Endothelial cell of umbilical vein (primary cell): ENCODE results near the gene MOK. TPM values are rescaled to one million over a fixed set of nuclear protein-coding genes. Genes with fewer than 3 reads are reported as not detected.

ENCODE experiments used
- BruUV-seq: library from RNA; stranded (reverse); fragments of 400-500 nt; replicated peaks from 2 replicates; lab custom pipeline; 2021; lab: Mats Ljungman, UMichigan
- CTCF ChIA-PET: fragments of 300-600, 350-600 bp; sonication (Branson Sonifier 250); formaldehyde crosslinking; loops from one replicate; lab custom pipeline; 2021; ENCODE audit warnings: antibody characterized with exemption, inconsistent platforms; lab: Charles Lee
- POLR2A ChIA-PET: fragments of 300-600, 350-600 bp; sonication (Branson Sonifier 250); formaldehyde crosslinking; loops from one replicate; lab custom pipeline; 2021; ENCODE audit warnings: antibody characterized with exemption, inconsistent platforms; lab: Charles Lee
- DNase-seq: peaks from one replicate; pipeline ENCODE4 v3.0.0-alpha.2; 2011; ENCODE audit warnings: low read depth, low spot score
- FAIRE-seq: peaks from 2 replicates; lab custom pipeline; 2011; peaks lifted over from hg19 to GRCh38; lab: Jason Lieb, UNC
- H2AFZ ChIP-seq: 2 replicates; pipeline ENCODE4 v1.6.0; 2012; ENCODE audit warnings: low read depth, low read length, control low read depth, inconsistent platforms
- H3K27ac ChIP-seq: 2 replicates; pipeline ENCODE4 v1.5.1; 2011; ENCODE audit warnings: low read depth, mild to moderate bottlenecking, control low read depth, low read length, moderate library complexity; ENCODE audit not compliant: insufficient read depth
- H3K27me3 ChIP-seq, 2 experiments: 2 replicates each; pipeline versions ENCODE4 v1.6.0 to v1.6.1; 2011; ENCODE audit warnings: low read length in 2 of 2, mixed read lengths in 1 of 2; ENCODE audit not compliant: control insufficient read depth in 2 of 2, insufficient read depth in 2 of 2
- H3K36me3 ChIP-seq, 2 experiments: 2 replicates in 1 of 2; 3 replicates in 1 of 2; pipeline ENCODE4 v1.5.1; 2011; ENCODE audit warnings: low read length in 2 of 2, mild to moderate bottlenecking in 1 of 2, moderate library complexity in 1 of 2; ENCODE audit not compliant: control insufficient read depth in 2 of 2, insufficient read depth in 2 of 2; ENCODE audit errors: extremely low read depth in 1 of 2
- H3K4me1 ChIP-seq: 3 replicates; pipeline ENCODE4 v1.5.1; 2011; ENCODE audit warnings: mild to moderate bottlenecking, low read length; ENCODE audit not compliant: control insufficient read depth, insufficient read depth; ENCODE audit errors: extremely low read depth
- H3K4me2 ChIP-seq: 2 replicates; pipeline ENCODE4 v1.6.1; 2011; ENCODE audit warnings: low read length, control low read depth, mixed read lengths; ENCODE audit not compliant: insufficient read depth
- H3K4me3 ChIP-seq, 3 experiments: fragments of 200-600 bp in 1 of 3; sonication (generic), shearing (Covaris generic) in 1 of 3; replicated peaks in 1 of 3; 2 replicates each; pipeline ENCODE4 v1.5.1; 2011 to 2016; ENCODE audit warnings: control low read depth in 3 of 3, low read length in 3 of 3, mild to moderate bottlenecking in 2 of 3, inconsistent platforms in 1 of 3, low read depth in 1 of 3, moderate library complexity in 1 of 3; ENCODE audit not compliant: insufficient read depth in 1 of 3
- H3K79me2 ChIP-seq: 2 replicates; pipeline ENCODE4 v1.6.0; 2012; ENCODE audit warnings: low read length, inconsistent platforms; ENCODE audit not compliant: control insufficient read depth, insufficient read depth
- H3K9ac ChIP-seq: replicated peaks from 2 replicates; pipeline ENCODE3; 2011; ENCODE audit warnings: low read length, control low read depth; ENCODE audit not compliant: insufficient read depth; ENCODE audit errors: extremely low read depth
- H3K9me1 ChIP-seq: replicated peaks from 3 replicates; pipeline ENCODE4 v1.6.0; 2011; ENCODE audit warnings: mild to moderate bottlenecking, low read length; ENCODE audit not compliant: control insufficient read depth, insufficient read depth; ENCODE audit errors: extremely low read depth
- H3K9me3 ChIP-seq: replicated peaks from 2 replicates; pipeline ENCODE4 v1.5.1; 2012; ENCODE audit warnings: low read length, inconsistent platforms; ENCODE audit not compliant: control insufficient read depth, insufficient read depth
- H4K20me1 ChIP-seq: replicated peaks from 2 replicates; pipeline ENCODE3; 2011; ENCODE audit warnings: mild to moderate bottlenecking, low read length; ENCODE audit not compliant: control insufficient read depth, insufficient read depth; ENCODE audit errors: extremely low read depth
- EZH2 ChIP-seq: IDR thresholded peaks from 2 replicates; pipeline ENCODE4 v1.6.1; 2012; ENCODE audit warnings: borderline replicate concordance, low read depth, mild to moderate bottlenecking, moderate library complexity, low read length, inconsistent platforms; ENCODE audit not compliant: severe bottlenecking
- FOS ChIP-seq: IDR thresholded peaks from 2 replicates; pipeline ENCODE4 v1.6.1; 2011; ENCODE audit warnings: mild to moderate bottlenecking, low read length, moderate library complexity, borderline replicate concordance; ENCODE audit not compliant: insufficient read depth
- GATA2 ChIP-seq: IDR thresholded peaks from 2 replicates; pipeline ENCODE4 v1.7.0; 2011; ENCODE audit warnings: low read depth, mild to moderate bottlenecking, moderate library complexity, mixed read lengths, low read length; ENCODE audit not compliant: insufficient read length, insufficient read depth
- JUN ChIP-seq: IDR thresholded peaks from 2 replicates; pipeline ENCODE4 v1.6.1; 2011; ENCODE audit warnings: borderline replicate concordance, low read depth; ENCODE audit not compliant: insufficient read length, insufficient read depth
- MYC ChIP-seq: IDR thresholded peaks from one replicate; pipeline ENCODE4 v1.6.1; 2011; ENCODE audit warnings: mild to moderate bottlenecking, low read depth, low read length
- POLR2A ChIP-seq: IDR thresholded peaks from 2 replicates; pipeline ENCODE4 v1.6.1; 2012; ENCODE audit warnings: low read depth, mild to moderate bottlenecking, control low read depth, low read length
- POLR2AphosphoS5 ChIP-seq: IDR thresholded peaks from 2 replicates; pipeline ENCODE4 v1.6.1; 2012; ENCODE audit warnings: low read depth, mild to moderate bottlenecking, control low read depth, low read length, moderate library complexity; ENCODE audit not compliant: insufficient read depth
- dilution Hi-C: fragments of 300-500 bp; cut with MboI; formaldehyde crosslinking; loops from one replicate; pipeline ENCODE4 v1.15.0; 2019; ENCODE audit warnings: low sequenced_read_pairs; ENCODE audit not compliant: extremely low pct_ligation_motif_present
- intact Hi-C: fragments of 100-400 bp; cut with micrococcal nuclease; formaldehyde crosslinking; loops from one replicate; pipeline ENCODE4 v1.10.0; 2022
- polyA plus RNA-seq, 4 experiments: library from polyadenylated mRNA; depleted of rRNA in 3 of 4; stranded (reverse) in 3 of 4; unstranded in 1 of 4; fragments of >200 nt; gene quantifications; 2 replicates each; pipeline versions ENCODE4 v1.2.1 to v1.2.3, GENCODE V29; 2011 to 2012; ENCODE audit warnings: missing spikeins in 1 of 4
- total RNA-seq: library from RNA; stranded (reverse); gene quantifications from 2 replicates; pipeline ENCODE4 v1.2.3, GENCODE V29; 2021
- TF ChIP-seq, protein P1 (sequence below): IDR thresholded peaks from 2 replicates; pipeline ENCODE4 v1.6.1; 2011; ENCODE audit not compliant: insufficient read depth, insufficient read length
- TF ChIP-seq, protein P2 (sequence below), 2 donors: IDR thresholded peaks; 1 replicate in 1 of 2; 2 replicates in 1 of 2; pipeline ENCODE4 v1.5.1; 2011; ENCODE audit warnings: low read length in 2 of 2, mild to moderate bottlenecking in 2 of 2, moderate library complexity in 2 of 2, control low read depth in 1 of 2, inconsistent platforms in 1 of 2, low read depth in 1 of 2; ENCODE audit not compliant: insufficient read depth in 1 of 2; ENCODE audit errors: extremely low read depth in 1 of 2

MOK gene
- total and polyA plus RNA-seq, 2 donors (not counting 3 experiments of a cell fraction or from before 2014, with no cell fraction given) = 6.1 to 8.6 TPM

GRCh38 chr14:102201776-102202175, 103.2 kb downstream of the MOK start:
- no peaks in the 10 kb centered on the region for H3K4me1 ChIP-seq
- peaks cover 6 to 12% of the 10 kb centered on the region in 2 experiments for H3K36me3 ChIP-seq
- H4K20me1 ChIP-seq = no peaks in the 10 kb centered on the region
- intact Hi-C loops = no loop called here
- TF ChIP-seq, protein P1, sequence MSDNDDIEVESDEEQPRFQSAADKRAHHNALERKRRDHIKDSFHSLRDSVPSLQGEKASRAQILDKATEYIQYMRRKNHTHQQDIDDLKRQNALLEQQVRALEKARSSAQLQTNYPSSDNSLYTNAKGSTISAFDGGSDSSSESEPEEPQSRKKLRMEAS = no peak
- no peak for TF ChIP-seq FOS
- TF ChIP-seq, protein P2, sequence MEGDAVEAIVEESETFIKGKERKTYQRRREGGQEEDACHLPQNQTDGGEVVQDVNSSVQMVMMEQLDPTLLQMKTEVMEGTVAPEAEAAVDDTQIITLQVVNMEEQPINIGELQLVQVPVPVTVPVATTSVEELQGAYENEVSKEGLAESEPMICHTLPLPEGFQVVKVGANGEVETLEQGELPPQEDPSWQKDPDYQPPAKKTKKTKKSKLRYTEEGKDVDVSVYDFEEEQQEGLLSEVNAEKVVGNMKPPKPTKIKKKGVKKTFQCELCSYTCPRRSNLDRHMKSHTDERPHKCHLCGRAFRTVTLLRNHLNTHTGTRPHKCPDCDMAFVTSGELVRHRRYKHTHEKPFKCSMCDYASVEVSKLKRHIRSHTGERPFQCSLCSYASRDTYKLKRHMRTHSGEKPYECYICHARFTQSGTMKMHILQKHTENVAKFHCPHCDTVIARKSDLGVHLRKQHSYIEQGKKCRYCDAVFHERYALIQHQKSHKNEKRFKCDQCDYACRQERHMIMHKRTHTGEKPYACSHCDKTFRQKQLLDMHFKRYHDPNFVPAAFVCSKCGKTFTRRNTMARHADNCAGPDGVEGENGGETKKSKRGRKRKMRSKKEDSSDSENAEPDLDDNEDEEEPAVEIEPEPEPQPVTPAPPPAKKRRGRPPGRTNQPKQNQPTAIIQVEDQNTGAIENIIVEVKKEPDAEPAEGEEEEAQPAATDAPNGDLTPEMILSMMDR (IDR thresholded peaks at IDR 0.05; ENCODE audit: extremely low read depth in 1 of 2, insufficient read depth in 1 of 2, low read depth in 1 of 2, low read length in 2 of 2) = no peak
- TF ChIP-seq MYC = no peak
- no peak for TF ChIP-seq POLR2AphosphoS5
- no peak for TF ChIP-seq GATA2
- TF ChIP-seq EZH2 = no peak
- no peak for TF ChIP-seq JUN
- no peak for TF ChIP-seq POLR2A
- H3K79me2 ChIP-seq = peaks cover 3% of the 10 kb centered on the region
- no peak for DNase-seq
- no peaks in the 10 kb centered on the region for H3K9me3 ChIP-seq
- POLR2A ChIA-PET = no interaction called here
- dilution Hi-C loops = no loop called here
- FAIRE-seq = no peak
- H3K4me3 ChIP-seq = no peak overlapping the region
- no peak overlapping the region for H3K9ac ChIP-seq
- no peak overlapping the region for H2AFZ ChIP-seq
- no peak overlapping the region for H3K27ac ChIP-seq
- H3K27me3 ChIP-seq = no peaks in the 10 kb centered on the region
- no peak overlapping the region for H3K4me2 ChIP-seq
- CTCF ChIA-PET = no interaction called here
- H3K9me1 ChIP-seq = no peaks in the 10 kb centered on the region
- BruUV-seq = no TSS peak
